ENCODE data around the gene NSRP1.
A peak's percentile ranks its signal among the peaks of the same experiment; 100 is the strongest.

NSRP1 gene

GRCh38 chr17:30203471-30203981 lies 86.9 kb downstream of the NSRP1 start:
- no peak overlapping the region for H3K9ac ChIP-seq
- no peaks in the 10 kb centered on the region for H3K27me3 ChIP-seq (ENCODE audit: control insufficient read depth, insufficient read depth, low read length)
- H2AFZ ChIP-seq, result peak overlapping the region; percentile 63
- TF ChIP-seq, protein P1, sequence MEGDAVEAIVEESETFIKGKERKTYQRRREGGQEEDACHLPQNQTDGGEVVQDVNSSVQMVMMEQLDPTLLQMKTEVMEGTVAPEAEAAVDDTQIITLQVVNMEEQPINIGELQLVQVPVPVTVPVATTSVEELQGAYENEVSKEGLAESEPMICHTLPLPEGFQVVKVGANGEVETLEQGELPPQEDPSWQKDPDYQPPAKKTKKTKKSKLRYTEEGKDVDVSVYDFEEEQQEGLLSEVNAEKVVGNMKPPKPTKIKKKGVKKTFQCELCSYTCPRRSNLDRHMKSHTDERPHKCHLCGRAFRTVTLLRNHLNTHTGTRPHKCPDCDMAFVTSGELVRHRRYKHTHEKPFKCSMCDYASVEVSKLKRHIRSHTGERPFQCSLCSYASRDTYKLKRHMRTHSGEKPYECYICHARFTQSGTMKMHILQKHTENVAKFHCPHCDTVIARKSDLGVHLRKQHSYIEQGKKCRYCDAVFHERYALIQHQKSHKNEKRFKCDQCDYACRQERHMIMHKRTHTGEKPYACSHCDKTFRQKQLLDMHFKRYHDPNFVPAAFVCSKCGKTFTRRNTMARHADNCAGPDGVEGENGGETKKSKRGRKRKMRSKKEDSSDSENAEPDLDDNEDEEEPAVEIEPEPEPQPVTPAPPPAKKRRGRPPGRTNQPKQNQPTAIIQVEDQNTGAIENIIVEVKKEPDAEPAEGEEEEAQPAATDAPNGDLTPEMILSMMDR (IDR thresholded peaks at IDR 0.05), result peak; percentile 24
- no peaks in the 10 kb centered on the region for H3K36me3 ChIP-seq (ENCODE audit: control insufficient read depth, insufficient read depth, low read length)
- peaks cover 23% of the 10 kb centered on the region for H3K4me1 ChIP-seq
- H3K4me2 ChIP-seq (ENCODE audit: low read length), result no peak overlapping the region
- H3K79me2 ChIP-seq, result no peaks in the 10 kb centered on the region
- peak overlapping the region; percentile 74 for H3K27ac ChIP-seq
- H3K9me3 ChIP-seq (ENCODE audit: control insufficient read depth, low read length), result no peaks in the 10 kb centered on the region
- no peak overlapping the region for H3K4me3 ChIP-seq (ENCODE audit: low read depth, low read length)

- Histone ChIP-seq H3K36me3 (ENCODE audit: control insufficient read depth, insufficient read depth, low read length) (no peaks in the 10 kb centered on the region), H3K4me3 (ENCODE audit: low read depth, low read length) (no peak overlapping the region), H3K4me1 (peaks cover 22% of the 10 kb centered on the region), H3K27ac (peak overlapping the region; percentile 18), H3K79me2 (no peaks in the 10 kb centered on the region), H3K4me2 (ENCODE audit: low read length) (no peak overlapping the region), H3K9ac (no peak overlapping the region), H2AFZ (peak overlapping the region; percentile 61), H3K27me3 (ENCODE audit: control insufficient read depth, insufficient read depth, low read length) (no peaks in the 10 kb centered on the region), H3K9me3 (ENCODE audit: control insufficient read depth, low read length) (no peaks in the 10 kb centered on the region)
- TF ChIP-seq, protein P1 (IDR thresholded peaks at IDR 0.05), result no peak
Observed at GRCh38 chr17:30207655-30208054, 91.0 kb downstream of the NSRP1 start.

- Histone ChIP-seq H3K9ac (no peak overlapping the region), H3K4me3 (ENCODE audit: low read depth, low read length) (no peak overlapping the region), H3K4me1 (peaks cover 17% of the 10 kb centered on the region), H3K27ac (peak overlapping the region; percentile 18), H2AFZ (peak overlapping the region; percentile 61), H3K9me3 (ENCODE audit: control insufficient read depth, low read length) (no peaks in the 10 kb centered on the region), H3K27me3 (ENCODE audit: control insufficient read depth, insufficient read depth, low read length) (no peaks in the 10 kb centered on the region), H3K36me3 (ENCODE audit: control insufficient read depth, insufficient read depth, low read length) (no peaks in the 10 kb centered on the region), H3K79me2 (no peaks in the 10 kb centered on the region), H3K4me2 (ENCODE audit: low read length) (no peak overlapping the region)
- TF ChIP-seq, protein P1 (IDR thresholded peaks at IDR 0.05), result no peak
Observed at GRCh38 chr17:30208214-30208613, 91.6 kb downstream of the NSRP1 start.

DNA sequence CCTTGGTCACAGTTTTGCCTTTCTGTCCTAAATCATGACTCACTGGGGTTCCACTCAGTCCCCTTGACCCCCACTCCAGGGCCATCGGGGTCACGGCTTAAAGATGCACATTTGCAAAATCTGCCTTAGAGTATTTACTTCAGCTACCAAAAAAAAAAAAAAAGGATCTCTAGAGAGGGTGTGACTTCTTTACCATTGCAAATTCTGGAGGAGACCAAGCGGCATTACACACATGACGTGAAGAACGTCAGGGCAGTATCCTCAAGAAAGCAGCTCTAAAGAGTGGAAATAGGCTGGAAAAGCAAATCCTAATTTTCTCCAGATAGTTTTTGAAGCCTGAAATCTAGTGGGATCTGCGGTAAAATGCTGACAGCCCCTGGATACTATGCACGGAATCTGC lies 93.3 kb downstream of the NSRP1 start:
- no peaks in the 10 kb centered on the region for H3K27me3 ChIP-seq (ENCODE audit: control insufficient read depth, insufficient read depth, low read length)
- no peak overlapping the region for H2AFZ ChIP-seq
- TF ChIP-seq, protein P1 (IDR thresholded peaks at IDR 0.05), result no peak

DNA sequence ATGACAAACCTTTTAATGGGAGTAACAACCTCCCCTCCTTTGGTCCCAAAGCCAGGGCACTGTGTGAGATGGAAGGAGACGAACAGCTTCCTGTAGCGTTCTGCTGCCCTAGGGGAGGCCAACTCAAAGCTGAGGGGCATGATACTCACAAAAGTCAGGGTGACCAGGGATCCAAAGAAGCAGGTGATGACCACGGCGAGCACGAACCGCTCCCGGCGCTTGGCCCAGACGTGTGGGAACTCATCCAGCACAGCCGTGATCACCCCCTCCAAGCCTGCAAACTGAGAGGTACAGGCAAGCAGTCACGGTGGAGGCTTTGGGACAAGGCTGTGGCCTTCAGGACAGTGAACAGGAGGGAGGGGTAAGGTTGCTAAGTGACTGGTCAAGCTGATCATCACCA lies 93.8 kb downstream of the NSRP1 start:
- Histone ChIP-seq H3K9ac (no peak overlapping the region), H3K27me3 (ENCODE audit: control insufficient read depth, insufficient read depth, low read length) (no peaks in the 10 kb centered on the region), H3K4me1 (peaks cover 9% of the 10 kb centered on the region), H3K4me3 (ENCODE audit: low read depth, low read length) (no peak overlapping the region), H3K36me3 (ENCODE audit: control insufficient read depth, insufficient read depth, low read length) (no peaks in the 10 kb centered on the region), H3K79me2 (no peaks in the 10 kb centered on the region), H3K27ac (no peak overlapping the region), H3K9me3 (ENCODE audit: control insufficient read depth, low read length) (no peaks in the 10 kb centered on the region), H3K4me2 (ENCODE audit: low read length) (no peak overlapping the region), H2AFZ (no peak overlapping the region)
- TF ChIP-seq, protein P1 (IDR thresholded peaks at IDR 0.05), result no peak

More for the DNA sequence above, 93.3 kb downstream of the NSRP1 start:
- Histone ChIP-seq H3K9me3 (ENCODE audit: control insufficient read depth, low read length) (no peaks in the 10 kb centered on the region), H3K9ac (no peak overlapping the region), H3K4me1 (peaks cover 9% of the 10 kb centered on the region), H3K36me3 (ENCODE audit: control insufficient read depth, insufficient read depth, low read length) (no peaks in the 10 kb centered on the region), H3K27ac (no peak overlapping the region), H3K79me2 (no peaks in the 10 kb centered on the region), H3K4me2 (ENCODE audit: low read length) (no peak overlapping the region), H3K4me3 (ENCODE audit: low read depth, low read length) (no peak overlapping the region)
